Hematopoietic multipotent progenitor cell (in vitro differentiated cells): Measurements from ENCODE around the gene MIS18A. TPM values are rescaled to one million over a fixed set of nuclear protein-coding genes. Genes with fewer than 3 reads are reported as not detected.

Source experiments
- total RNA-seq: library from RNA; depleted of rRNA; stranded (reverse); fragments of >200 nt; gene quantifications from one replicate; pipeline ENCODE4 v1.2.3, GENCODE V29; 2012

MIS18A gene
- total RNA-seq, 1 donor = 11.8 TPM

Other genes with a start within 250 kb of the MIS18A start
- not detected for gene MRAP, start 19.8 kb upstream of the MIS18A start, total RNA-seq
- 11.8 TPM for gene URB1, start 114.0 kb upstream of the MIS18A start, total RNA-seq
- 8.3 TPM for gene EVA1C, start 133.7 kb upstream of the MIS18A start, total RNA-seq